Right renal pelvis (tissue), 4 donors: ENCODE results near the gene NOX4. TPM values are rescaled to one million over a fixed set of nuclear protein-coding genes. Genes with fewer than 3 reads are reported as not detected.
"Not testable (repeated sequence)": the region's sequence is repeated elsewhere in the genome, so short reads cannot be mapped to it uniquely, and the experiment has no call there.

ENCODE experiments used
- DNase-seq, 4 donors: peaks; one replicate each; pipeline ENCODE4 v3.0.0-alpha.2; 2013; ENCODE audit warnings: low read depth in 4 of 4, low spot score in 3 of 4, missing footprints in 1 of 4
- polyA plus RNA-seq, 4 donors: library from polyadenylated mRNA; unstranded; fragments of 120-200 nt; gene quantifications; one replicate each; pipeline ENCODE4 v1.2.1, GENCODE V29; 2013; ENCODE audit not compliant: insufficient read length in 4 of 4

The NOX4 gene
- polyA plus RNA-seq, 4 donors, result 44.6 to 59.2 (median 52.6) TPM

DNA sequence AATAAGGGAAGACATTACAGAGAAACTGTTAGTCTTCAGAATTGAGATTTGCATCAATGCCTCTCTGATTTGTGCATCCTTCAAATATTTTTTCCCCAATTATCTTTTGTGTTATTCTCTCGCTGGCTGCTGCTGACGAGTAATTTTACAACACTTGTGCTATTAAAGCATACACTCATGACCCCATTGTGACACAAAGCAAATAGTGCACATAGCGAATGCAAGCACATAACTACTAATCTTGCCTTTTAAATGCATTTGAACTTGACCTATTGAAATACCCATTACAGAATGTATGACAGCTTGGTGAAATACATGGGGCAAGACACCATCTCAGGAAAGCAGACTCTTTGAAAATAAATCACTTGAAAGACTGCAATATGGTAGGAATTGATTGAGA lies 180.6 kb downstream of the NOX4 start:
- not testable (repeated sequence) for DNase-seq

DNA sequence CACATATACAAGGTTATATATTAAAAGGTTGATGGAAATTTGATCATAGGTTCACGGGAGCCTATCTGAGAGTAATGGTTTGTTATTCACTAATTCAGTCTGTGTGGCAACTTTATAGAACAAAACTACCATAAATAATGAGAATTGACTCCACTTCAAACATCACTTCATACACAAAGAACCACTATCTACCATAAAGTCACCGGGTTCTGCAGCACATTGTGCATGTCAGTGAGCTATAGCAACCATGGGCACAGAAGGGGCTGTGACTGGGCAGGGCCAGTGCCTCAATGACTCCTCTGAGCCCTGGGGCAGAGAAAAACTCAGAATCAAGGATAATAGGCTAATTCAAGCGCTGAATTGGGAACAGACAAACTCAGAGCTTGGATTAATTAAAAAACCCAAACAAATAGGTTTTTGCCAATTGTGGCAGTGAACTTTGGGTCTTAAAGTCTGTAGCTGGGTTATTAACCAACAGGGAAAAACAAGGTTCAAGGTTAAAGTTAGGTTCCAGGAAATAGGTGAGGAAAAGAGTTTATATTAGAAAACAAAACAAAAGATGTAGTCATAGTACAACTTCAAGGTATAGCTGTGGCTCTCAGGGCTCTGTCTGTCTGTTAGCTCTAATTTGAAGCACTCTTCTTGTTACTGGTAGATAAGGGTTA lies 181.7 kb downstream of the NOX4 start:
- not testable (repeated sequence) for DNase-seq

DNA sequence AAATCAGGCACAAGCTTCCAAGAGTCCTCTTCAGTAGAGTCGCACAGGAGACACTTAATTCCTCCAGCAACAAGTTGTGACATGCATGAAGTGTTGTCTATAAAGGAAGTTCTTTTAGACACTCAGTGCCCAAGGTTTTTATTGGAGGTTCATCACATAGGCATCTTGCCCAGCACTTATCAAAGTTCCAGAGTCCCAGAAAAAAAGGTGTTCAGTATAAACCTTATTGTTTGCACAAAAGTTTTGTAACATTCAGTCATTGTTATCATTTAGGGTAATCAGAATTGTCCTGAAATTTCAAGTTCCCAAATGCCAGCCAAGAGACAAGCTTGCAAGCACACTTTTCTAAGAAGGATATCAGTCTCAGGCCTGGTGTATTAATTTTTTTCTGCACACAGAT lies 182.9 kb downstream of the NOX4 start:
- DNase-seq, result not testable (repeated sequence)

DNA sequence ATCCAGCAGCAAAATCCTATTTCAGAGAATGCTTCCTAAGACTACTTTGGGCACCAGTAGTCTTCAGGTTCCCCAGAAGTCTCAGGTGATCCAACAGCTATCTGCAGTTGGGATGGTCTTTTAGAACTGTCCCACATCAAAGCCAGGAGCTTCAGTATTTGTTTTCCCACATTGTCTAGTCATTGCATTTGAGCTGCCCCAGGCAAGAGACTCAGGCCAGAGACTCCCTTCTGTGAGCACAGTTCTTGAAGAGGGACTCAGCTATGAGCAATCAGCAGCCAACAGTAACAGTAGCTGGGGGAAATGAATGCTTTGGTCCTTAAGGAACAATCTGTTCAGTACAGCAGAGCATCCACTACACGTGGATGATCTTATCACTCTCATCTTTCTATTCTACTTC lies 188.1 kb downstream of the NOX4 start:
- not testable (repeated sequence) for DNase-seq

DNA sequence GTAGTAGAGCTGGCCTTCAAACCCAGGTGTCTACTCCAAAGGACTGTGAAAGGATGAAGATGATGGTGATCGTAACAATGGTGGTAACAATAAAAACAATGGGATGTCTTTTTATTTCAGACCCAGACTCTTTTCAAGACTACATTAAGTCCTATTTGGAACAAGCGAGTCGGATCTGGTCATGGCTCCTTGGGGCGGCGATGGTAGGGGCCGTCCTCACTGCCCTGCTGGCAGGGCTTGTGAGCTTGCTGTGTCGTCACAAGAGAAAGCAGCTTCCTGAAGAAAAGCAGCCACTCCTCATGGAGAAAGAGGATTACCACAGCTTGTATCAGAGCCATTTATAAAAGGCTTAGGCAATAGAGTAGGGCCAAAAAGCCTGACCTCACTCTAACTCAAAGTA lies 196.2 kb downstream of the NOX4 start:
- DNase-seq, result not testable (repeated sequence)

DNA sequence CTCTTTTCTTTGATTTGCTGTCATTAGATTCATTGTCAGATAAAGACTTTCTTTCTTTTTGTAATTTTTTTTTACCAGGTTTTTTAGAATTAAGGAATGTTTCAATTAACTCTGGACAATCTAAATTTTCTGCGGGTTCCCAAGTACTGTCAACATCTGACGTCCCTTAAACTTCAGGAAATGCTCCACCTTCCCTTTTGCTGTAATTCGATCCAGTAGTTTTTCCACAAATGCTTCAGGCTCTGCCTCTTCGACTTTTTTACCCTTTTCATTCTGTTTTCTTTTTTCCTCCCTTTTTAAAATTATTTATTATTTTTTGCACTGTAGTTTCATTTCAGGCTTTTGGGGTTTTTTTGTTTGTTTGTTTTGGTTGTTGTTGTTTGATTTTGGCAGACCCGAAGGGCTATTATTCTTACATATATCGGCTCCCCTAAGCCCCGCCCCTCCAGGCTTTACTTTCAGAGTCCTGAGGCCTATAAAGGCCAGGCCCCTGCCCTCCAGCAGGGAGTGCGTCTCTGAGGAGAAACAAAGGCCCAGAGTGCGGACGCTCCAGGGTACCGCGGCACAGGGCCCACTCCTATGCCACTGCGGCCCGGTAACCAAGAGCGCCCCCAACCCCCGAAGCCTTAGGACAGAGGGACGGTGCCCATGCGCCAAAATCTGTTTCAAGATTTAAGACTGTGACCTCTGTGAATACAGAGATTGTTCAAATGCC lies 197.1 kb downstream of the NOX4 start:
- peak in 2 of 4 donors; percentile 3 to 12 for DNase-seq

DNA sequence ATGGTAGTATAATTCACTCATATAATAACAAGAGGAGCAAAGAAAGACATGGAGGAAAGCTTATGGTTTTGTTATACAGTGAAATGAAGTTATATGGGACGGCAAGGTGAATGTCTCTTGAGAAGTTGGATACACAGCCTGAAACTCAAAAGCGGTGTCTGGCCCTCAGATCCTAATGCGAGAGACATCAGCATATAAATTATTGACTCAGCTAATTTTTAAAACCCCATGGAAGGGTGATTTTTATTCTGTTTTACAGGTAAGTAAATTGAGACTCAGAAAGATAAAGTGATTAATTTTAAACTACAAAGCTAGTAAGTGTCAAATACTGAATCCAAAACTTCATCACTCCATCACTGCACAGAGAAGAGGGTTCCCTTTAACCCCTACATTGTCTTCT lies 203.2 kb downstream of the NOX4 start:
- DNase-seq, result not testable (repeated sequence)

DNA sequence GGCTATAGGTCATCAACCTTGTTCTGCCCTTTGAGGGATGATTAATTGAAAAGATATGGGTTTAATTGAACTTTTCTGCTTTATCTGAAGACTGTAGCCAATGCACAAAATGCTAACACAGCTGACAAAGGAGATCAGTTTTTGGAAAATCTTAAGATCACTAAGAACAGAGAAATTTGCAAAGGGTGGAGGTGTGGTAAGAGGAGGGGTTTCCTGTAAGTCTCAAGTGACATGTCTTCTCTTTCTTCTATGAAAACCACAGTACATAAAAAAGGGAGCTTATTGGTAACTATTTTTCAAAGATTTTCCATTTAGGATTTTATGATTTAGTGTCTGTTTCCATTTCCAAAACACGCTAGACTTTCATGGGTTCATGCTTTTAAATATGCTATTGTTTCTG lies 204.6 kb downstream of the NOX4 start:
- not testable (repeated sequence) for DNase-seq

DNA sequence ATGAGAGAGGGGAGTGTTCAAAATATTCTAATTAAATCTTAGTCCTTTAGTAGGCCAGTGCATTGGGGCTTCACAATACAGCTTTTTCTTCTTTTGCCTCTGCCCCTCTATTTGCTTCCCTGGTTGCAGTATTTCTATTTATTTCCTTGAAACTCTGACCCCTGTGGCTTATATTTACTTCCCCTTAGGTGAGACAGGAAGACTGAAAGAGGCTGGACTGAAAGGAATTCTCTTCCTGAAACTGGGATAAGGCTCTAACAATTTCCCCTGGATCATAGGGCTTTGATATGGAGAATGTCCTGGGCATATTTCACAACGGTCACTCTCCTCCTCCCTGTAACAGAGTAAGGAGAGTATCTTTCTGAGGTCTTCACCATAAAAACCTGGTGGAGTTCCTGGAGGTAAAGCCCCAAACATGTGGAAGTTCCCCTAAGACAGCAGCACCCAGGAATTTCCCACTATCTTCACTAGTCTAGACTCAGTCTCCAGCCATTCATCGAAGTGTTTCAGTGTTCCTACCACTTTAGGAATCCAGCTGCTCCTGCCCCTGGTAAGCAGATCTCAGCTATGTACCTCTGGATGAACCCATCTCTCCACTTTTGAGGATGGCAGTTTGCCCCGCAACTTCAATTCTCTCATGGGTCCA lies 210.0 kb downstream of the NOX4 start:
- not testable (repeated sequence) for DNase-seq

DNA sequence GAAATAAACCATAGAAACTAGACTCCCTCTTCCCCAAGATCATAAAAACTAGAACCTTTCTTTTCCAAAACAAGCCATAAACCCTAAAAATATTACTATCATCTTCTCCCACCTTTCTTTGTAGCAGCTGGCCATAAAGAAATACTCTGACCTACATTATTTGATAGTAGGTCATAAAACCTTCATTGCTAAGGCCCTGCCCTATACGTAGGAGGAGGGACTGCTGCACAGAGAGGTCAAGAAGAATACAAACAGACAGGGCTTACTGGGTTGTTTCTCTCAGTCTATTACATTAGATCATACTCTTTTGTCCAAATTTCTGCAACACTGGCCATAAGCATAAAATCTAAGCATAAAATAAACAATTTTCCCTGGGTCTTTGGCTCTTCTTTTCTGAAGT lies 212.0 kb downstream of the NOX4 start:
- no peak for DNase-seq

DNA sequence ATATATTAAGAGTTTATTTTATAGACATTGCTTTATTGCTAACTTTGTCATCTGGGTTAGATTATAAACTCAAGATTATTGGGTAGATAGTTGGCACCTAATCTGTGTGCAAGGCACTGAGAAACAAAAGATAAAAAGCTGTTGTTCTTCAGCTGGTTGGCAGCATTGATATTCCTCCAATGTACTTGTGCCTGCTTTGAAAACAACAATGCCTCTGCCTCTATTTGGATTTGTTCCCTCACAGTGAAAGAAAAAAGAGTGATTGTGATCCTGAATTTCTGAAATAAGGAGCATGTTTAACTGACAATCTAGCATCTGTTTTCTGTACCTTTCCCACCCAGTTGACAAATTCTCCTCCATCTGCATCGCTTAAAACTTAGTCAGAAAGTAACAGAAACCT lies 215.2 kb downstream of the NOX4 start:
- DNase-seq, result no peak

Other genes with a start within 250 kb of the NOX4 start
- not detected for gene TRIM77, start 218.9 kb upstream of the NOX4 start, polyA plus RNA-seq